NCI-H524 treated with DMSO at 0.1 percent for 48 hours (cell line): ENCODE results near the gene HOXD4.

Source experiments
- DNase-seq: peaks from one replicate; lab custom pipeline; 2025; lab: John Stamatoyannopoulos, UW

HOXD4 gene

GRCh38 chr2:176114120-176114929 lies 37.0 kb upstream of the HOXD4 start:
- DNase-seq, result no peak

GRCh38 chr2:176114930-176115625 lies 36.3 kb upstream of the HOXD4 start:
- no peak for DNase-seq

- DNase-seq, result no peak
Observed at GRCh38 chr2:176115883-176116813, 35.2 kb upstream of the HOXD4 start, which contains the start of gene HOXD10. TSS of gene HOXD10 (plus strand) at chr2:176116778. CDS start at chr2:176116834, 56 bp downstream.

GRCh38 chr2:176117162-176117822 lies 34.1 kb upstream of the HOXD4 start:
- no peak for DNase-seq

- no peak for DNase-seq
Observed at GRCh38 chr2:176117823-176118371, 33.5 kb upstream of the HOXD4 start.

GRCh38 chr2:176118601-176119339 lies 32.6 kb upstream of the HOXD4 start:
- no peak for DNase-seq

GRCh38 chr2:176120364-176121189 lies 30.8 kb upstream of the HOXD4 start:
- DNase-seq, result no peak

- no peak for DNase-seq
Observed at GRCh38 chr2:176121190-176122051, 29.9 kb upstream of the HOXD4 start.

GRCh38 chr2:176122052-176122682 lies 29.2 kb upstream of the HOXD4 start:
- DNase-seq, result no peak

- no peak for DNase-seq
Observed at GRCh38 chr2:176122683-176123410, 28.5 kb upstream of the HOXD4 start, which contains the start of gene HOXD9. TSS of gene HOXD9 (plus strand) at chr2:176122719. CDS start at chr2:176122769, 50 bp downstream.

- no peak for DNase-seq
Observed at GRCh38 chr2:176123411-176124109, 27.8 kb upstream of the HOXD4 start.

- no peak for DNase-seq
Observed at GRCh38 chr2:176124110-176124946, 27.0 kb upstream of the HOXD4 start.

- DNase-seq, result no peak
Observed at GRCh38 chr2:176124947-176125771, 26.2 kb upstream of the HOXD4 start.

- DNase-seq, result no peak
Observed at GRCh38 chr2:176125772-176126054, 25.6 kb upstream of the HOXD4 start.
